HG02759 (cell line): ENCODE measurements around the gene HOXA3.

ENCODE experiments used
- ATAC-seq: cut with Tn5 transposase; IDR thresholded peaks from one replicate; pipeline ENCODE4 v1.9.1; 2021; ENCODE audit warnings: mild to moderate bottlenecking, moderate library complexity; ENCODE audit not compliant: unreplicated experiment

HOXA3 gene

DNA sequence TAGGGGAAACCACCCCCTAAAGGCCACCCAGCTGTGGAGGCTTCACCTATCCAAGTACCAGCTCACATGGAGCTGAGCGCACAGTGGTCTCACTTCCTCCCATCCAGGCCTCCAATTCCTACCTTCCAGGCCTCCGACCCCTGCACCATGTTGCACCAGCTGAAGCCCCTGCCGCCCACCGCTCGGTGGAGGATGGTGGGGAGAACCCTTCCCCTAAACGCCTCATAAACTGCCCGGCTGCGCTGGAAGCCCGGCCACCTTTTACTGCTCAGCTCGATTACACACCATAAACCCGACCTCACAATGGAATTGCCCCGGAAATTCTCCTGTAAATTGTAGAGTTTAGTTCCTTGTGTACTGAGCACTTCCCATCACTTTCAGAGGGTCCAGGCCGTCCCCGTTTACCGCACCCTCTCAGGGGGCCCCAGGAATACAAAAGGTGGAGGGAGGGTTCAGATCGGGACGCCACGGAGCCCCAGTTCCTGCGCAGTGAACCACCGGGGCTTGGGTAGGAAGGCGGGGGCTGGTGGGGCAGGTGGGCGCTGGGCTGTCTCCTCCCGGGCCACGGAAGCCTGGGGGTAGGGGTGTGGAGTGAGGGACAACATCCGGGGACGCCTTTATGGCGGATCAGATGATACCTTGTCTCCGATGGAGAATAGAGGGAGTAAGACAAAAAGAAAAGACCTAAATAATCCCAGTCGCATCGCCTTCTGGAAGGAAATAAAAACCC, 5.5 kb upstream of the HOXA3 start:
- no peak for ATAC-seq

DNA sequence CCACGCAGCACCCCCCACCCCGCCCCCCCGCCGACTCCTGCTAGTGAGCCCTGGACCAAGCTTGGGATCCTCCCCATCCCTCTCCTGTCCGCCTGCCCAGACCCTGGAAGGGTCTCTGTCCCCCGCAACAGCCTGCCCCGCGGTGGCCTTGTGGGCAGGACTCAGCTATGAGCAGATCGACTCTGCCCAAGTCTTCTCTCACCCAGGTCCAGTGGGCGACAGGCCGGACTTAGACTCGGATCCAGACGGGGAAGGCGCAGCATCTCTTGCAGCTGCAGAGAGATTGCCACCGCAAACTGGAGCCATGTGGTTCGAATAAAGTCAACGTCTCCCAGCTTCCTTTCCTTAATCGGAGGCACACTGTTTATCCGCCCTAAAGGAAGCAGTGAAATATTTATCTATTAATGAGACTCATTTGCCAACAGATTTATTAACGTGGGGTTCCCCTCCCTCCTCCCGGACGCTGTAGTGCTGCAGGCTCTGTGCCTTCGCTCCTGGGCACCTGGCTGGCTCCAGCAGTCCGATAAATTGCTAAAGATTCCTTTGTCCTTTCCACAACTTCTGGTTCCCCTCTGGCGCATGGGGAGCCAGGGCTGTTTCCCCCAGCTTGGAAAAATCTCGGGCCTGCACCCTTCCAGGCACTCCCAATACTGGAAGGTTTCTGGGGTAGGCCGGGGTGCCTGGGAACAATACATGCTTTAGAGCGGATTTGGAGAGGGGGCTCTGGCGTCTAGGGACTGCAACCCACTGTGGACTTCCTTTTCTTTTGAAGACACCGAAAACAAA, 4.7 kb upstream of the HOXA3 start:
- ATAC-seq: no peak

DNA sequence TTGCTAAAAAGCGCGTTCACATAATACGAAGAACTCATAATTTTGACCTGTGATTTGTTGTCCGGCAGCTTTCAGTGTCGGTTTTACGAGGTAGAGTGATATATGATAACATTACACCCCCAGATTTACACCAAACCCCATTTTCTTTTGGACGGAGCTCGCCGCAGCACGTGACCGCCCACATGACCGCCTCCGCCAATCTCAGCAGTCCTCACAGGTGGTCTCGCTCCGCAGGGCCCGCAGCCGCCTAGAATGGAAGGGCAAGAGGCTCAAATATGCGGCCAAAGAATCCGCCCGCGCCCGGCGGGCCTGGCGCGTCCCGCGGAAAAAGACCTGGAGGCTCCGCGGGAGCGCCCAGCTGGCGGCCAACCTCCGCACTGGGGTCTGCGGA, 4.1 kb upstream of the HOXA3 start, which contains the start of gene HOXA7:
Gene HOXA7 (minus strand): TSS at position 168 of the 391 bp plus-strand sequence. CDS start 130 bp downstream, at position 38.
- no peak for ATAC-seq

DNA sequence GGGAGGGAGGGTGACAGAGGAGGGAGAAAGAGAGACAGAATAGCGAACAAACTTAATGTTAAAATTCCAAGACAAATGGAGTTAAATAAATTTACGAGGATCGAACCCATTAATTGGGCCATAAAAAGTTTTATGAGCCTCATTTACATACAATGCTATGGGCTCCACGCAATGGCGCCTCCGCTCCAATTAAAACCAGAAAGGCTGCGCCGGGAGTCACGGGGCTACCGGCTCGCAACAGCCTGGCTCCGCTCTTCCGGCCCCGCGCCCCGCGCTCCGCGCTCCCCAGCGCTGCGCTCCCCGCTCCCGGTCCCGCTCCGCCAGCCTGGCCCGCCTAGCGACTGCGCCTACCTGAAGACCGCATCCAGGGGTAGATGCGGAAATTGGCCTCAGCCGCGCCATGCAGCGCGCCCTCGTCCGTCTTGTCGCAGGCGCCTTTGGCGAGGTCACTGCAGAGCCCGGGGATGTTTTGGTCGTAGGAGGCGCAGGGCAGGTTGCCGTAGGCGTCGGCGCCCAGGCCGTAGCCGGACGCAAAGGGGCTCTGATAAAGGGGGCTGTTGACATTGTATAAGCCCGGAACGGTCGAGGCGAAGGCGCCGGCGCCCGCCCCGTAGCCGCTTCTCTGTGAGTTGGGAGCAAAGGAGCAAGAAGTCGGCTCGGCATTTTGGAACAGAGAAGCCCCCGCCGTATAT, 3.6 kb upstream of the HOXA3 start:
- no peak for ATAC-seq

DNA sequence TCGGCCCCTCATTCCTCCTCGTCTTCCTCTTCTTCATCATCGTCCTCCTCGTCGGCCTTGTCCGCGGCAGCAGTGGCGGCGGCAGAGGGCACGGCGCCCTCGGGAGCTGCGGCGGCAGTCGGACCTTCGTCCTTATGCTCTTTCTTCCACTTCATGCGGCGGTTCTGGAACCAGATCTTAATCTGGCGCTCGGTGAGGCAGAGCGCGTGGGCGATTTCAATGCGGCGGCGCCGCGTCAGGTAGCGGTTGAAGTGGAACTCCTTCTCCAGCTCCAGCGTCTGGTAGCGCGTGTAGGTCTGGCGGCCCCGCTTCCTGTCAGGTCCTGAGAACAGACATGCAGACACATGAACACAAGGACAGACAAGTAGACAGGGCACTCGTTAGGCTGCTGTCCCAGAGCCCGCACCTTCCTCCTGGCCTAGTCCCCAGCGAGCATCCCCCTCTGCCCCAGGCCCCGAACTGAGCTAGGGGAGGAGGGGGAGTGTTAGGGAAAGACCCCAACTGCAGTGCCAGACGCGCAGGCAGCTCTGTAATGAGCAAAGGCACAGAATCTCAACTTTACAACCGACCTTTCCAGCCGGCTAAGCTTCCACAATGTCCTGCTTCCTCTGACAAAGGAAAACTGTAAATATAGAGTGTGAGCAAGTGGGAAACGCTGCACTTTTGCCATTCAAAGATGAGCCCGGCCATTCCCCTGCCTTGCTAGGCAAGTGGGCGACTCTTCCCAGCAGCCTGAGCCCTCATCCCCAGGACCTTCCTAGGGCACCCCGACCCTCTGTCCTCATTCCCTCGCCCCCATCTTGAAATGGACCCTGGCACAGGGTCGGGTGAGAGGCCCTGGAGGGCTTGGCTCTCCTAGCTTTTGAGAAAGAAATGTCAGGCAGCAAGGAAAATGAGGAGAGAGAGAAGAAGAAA, 2.8 kb upstream of the HOXA3 start:
- ATAC-seq: no peak

DNA sequence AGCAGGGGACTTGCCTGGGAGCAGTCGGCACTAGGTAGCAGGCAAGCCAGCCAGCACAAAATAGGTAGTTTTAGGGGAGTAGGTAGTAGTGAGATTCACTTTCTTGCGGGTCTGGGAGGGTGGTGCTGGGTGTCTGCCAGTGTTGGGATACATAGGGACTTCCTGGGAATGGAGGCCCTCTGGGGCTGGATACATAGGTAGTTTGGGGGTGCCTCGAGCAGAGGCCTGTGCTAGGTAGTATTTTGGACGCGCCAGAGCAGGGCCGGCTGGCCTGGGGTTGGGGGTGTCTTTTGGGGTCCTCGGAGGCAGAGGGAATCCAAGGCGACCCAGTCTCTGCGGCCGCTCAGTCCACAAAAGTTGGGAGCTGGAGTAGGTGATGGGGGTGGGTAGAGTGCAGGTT, 2.0 kb upstream of the HOXA3 start:
- ATAC-seq: no peak

DNA sequence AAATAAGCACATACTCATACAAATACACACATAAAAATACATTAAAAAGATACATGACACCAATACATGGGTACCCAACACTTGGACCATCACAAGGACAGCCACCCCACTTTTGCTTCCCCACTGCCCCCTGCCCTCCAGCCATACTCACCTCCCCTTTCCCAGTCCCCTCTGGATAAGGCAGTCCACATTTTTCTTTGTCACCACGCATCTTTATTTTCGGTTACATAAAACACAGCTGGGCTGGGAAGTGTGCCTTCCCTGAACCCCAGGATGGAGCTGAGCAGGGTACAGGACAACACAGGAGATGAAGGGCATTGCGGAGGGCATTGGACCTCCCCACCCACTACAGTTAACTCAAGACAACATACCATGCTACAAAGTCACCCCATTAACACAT, 1.1 kb upstream of the HOXA3 start:
- no peak for ATAC-seq

DNA sequence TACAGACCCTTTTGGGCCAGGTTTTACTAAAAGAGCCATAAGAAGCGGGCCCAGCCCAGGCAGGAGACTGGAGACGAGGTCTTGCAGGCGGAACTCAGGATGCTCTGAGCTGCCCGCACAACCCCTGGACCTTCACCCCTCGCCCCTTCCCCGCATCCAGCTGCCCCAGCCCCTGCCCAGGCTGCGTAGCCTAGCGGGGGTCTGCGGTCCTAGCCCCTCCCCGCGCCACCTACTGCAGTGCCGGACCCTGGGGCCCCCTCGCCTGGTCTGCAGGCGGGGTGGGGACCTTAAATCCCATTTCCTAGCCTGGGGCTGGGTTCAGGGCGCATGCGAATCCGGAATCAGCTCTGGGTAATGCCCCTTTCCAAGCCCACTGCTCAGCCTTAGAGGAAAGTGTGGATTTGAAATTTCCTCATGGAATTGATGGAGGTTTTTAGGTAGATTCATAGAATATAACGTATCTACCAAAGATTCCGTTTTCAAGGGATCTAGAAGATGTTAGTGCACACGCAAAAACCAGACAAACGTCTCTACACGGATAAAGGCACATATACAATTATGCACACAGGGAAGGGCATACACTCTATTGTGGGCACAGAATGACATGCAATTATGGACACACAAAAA, 546 bp upstream of the HOXA3 start:
- no peak for ATAC-seq

DNA sequence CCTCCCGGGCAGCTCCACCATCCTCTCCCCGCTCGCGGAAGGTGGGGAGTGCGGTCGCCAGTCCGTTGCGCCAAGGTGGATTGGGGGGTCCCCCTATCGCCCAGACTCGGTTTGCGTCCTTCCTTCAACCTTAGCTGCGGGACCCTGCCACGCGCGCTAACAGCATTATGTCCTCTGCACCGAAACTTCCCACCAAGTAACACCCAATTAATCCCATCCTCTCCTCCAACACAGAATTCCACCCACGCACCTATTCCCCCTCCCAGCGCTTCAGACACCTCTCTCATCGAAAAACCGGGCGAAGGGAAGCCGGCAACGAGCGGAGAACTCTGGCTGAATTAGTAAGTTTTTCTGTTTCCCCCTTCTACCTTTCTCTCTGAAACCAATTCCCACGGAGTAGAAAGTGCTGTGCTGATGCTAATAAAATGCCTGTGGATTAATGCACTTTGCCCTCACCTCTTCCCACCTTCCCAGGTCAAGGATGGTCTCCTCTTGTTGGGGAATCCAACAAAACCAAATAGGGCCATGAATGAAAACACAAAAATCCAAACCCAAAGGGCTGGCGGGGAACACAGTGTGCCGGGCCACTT, 947 bp downstream of the HOXA3 start:
- ATAC-seq: no peak

DNA sequence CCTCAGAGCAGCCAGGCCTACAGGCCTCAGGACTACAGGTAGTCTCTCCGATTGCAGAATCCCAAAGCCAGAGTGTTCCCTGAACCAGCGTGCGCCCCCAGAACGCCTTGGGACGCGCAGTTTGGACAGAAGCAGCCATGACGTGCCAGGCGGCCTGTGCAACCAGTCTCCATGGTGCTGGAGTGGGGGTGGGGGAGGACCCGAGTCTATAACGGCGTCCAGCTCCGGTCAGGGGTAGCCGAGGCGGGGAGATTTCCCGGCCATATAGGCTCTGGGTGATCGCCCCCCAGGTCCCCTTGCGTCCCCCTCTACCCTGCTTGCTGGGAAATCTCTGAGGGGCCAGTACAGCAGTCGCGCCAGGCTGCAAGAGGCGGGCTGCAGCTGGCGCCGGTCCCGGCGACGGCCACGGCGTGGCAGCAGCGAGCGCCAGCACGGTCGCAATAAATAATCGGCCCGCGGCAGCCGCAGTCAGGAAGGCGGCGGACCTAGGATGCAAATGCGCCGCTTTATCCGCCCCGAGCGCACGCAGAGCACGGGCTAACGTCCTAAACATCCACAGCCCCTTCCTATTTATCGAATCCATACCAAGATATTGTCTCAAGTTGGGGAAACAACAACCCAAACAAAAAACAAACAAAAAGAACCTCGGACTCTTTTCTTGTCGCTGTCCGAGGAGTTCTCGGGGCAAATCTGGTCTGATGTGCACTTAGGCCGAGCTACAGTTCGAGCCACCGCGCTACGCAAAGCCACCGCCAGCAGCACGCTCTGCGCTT, 1.6 kb downstream of the HOXA3 start:
- peak; percentile 86 for ATAC-seq

DNA sequence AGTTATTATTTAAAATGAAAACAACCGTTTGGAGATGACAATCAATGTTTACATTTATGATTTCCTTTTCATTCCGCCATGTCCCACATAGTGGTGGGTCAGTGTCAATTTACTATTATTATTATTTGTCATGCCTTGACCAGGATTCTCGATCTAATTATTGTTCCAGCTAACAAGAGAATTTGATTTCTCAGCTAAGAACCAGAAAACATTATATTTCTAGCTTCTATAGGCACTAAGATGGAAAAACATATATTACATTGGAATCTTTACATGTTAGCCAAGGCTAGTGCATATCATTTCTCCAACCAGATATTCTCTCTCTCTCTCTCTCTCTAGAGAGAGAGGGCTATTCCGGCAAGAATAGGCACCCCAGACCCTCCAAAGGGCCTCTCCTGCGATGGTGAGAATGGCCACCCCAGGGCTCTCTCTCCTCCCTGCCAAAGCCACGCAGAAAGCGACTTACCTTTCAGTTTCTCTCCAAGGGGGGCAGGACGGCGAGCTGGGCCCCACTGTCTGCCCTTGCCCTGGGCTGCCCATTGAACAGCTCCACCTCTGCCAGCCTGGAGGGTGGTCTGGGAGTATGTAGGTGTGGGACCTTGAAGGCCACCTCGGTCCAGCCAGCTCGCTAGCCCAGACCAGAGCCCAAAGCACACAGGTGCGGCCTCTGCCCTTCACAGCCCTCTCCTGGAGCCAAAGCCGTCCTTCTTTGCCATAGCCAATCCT, 2.4 kb downstream of the HOXA3 start:
- ATAC-seq: no peak

DNA sequence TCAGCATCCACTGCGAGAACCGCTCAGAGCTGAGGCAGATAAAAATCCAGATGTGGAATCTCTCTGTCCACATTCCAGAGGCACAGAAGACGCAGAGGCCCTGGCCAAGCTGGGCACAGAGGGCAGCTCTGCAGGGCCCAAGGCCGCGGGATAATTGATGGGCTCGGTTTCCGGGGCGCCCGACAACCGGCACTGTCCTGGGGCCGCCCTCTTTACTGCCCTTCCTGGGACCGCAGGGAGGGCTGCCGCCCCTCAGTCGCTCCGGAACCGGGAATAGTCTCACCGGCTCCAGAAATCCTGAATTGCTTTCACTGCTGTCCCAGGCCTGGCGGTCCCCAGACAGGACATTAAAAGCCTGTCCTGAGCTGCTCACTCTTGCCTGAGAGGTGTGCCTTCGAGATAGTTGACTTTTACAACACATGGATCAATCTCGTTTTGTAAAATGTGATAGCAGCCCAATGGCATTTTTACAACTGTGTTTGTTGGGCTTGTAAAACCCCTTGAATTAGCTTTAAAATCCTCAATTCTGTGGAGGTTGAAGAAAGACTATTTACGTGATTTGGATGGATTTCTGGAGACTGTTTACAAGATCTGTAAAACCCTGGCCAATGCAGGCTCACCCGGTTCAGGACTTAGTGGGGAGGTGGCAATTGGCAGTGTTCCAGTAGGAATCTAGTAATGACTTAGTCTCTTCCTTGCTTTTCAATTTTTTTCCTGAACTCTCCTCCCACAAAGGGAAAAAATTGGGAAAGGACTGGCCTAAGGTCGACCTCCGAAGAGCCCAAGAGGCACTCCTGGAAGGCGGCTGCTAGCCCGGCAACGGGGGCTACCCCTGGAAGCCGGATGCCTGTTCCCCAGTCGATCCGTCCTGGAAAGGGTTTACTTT, 3.4 kb downstream of the HOXA3 start:
- ATAC-seq: no peak

DNA sequence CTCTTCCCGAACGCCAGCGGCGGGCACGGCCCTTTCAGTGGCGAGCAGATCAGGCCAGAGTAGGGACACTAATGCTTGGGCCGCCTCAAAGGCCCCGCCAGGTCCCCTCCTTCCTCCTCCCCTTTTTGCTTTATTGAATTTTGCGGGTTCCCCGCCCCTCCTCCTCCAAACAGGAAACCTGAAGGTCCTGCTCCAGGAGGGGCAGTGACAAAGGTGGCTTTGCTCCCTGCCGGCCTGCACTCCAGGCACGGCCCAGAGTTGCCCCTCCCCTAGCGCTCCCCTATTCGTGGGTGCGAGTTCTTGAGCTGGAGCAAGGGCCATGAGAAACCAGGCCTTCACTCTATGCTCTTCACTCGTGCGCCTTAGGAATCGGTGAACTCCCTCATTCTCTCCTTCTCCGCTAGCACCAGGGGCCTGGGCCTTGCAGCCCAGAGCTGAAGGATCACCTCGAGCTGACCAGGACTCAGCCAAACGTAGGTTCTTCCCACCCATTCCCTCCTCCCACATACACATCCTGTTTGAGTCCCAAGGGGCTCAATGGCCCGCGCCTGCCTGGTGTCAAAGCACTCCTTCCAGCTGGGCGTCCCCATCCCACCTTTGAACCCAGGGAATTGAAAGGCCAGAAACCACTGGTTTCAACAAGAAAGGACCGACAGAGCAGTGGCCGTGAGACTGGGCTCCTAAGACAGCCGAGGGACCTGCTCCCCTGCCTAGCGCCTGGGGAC, 4.2 kb downstream of the HOXA3 start:
- no peak for ATAC-seq

DNA sequence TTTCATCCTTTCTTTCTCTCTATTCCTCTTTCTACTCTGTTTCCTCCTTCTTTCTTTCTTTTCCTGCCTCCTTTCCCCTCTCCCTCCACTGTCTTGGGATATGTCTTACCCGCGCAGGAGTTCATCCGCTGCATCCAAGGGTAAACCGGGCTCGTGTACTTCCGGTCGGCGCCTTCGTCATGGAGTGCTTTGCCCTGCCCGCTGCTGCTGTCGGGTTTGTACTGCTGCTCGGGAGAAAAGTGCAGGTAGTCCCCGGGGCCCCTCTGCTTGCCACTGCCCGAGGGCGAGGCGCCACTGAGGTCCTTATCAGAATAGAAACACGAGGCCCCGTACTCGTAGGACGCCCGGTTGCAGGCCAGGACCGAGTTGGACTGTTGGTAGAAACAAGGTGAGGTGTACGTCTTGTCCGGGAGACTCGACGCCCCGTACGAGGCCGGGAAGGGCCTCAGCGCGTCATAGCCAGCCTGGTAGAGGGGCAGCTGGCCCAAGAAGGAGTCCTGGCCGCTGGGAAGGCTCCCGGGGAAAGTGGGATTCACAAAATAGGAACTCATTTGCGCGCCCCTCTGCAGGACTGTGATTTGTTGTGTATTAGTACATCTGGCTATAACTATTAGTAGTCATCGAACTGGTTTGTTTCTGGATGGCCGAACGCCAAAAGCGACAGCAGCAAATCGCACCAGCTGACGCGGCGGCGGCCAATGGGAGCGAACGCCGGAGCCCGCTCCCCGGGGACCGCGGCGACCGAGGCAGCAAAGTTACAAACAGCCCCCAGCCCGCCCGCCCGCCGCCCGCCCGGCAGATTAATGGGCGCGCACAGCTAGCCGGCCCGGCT, 5.0 kb downstream of the HOXA3 start, which contains the start of gene HOXA6:
Gene HOXA6 (minus strand): TSS at position 576 of the 832 bp plus-strand sequence. CDS start 25 bp downstream, at position 551.
- no peak for ATAC-seq

DNA sequence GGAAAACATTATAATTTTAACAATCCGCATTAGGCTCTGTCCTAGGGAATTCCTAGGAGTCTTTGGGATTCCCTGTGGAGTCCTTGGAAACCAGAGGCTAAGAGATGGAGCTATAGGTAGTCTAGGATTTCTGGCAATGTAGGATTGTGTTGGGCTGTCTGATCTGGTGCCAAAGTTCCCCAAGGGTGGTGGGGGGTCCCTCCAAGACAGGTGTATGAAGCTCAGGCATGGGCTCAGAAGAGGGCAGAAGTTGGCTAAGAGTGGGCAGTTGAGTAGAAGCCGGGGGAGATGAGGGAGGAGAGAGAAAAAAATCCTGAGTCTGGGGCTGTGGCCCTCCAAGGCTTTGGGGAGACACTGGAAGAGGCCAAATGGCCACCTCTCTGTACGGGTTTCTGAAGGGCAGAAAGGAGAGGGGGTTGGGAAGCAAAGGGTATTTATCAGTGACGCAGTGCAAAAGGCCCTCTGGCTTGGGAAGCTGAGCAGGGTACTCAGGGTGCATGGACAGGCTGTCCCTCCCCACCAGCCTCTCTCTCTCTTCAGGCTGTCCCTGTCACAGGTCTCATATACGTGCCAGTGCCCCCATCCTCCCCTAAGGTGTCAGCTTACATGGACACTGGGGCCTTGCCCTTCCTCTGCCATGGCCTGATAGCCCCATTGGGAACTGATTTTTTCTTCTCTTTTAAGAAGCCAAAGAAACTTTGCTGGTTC, 5.7 kb downstream of the HOXA3 start:
- ATAC-seq: no peak
